ENCODE data around the gene PPP1R1C. TPM values are rescaled to one million over a fixed set of nuclear protein-coding genes. Genes with fewer than 3 reads are reported as not detected.

PPP1R1C gene
- total and polyA plus RNA-seq, 2 donors (not counting 1 experiment from before 2014, with no cell fraction given): not detected

- WGBS (ENCODE audit: insufficient coverage): 96% methylated on average over 20 of the region's 20 CpGs
- no peak for TF ChIP-seq CTCF (IDR thresholded peaks at IDR 0.05)
- no peak for TF ChIP-seq EZH2 (IDR thresholded peaks at IDR 0.05; ENCODE audit: borderline replicate concordance, insufficient read depth, low read depth, low read length, poor library complexity, severe bottlenecking)
- no peaks in the 10 kb centered on the region for H3K36me3 ChIP-seq (replicated peaks in 1 of 2; ENCODE audit: control extremely low read depth in 1 of 2, control insufficient read depth in 1 of 2, extremely low read depth in 1 of 2, insufficient read depth in 2 of 2, low read length in 1 of 2)
Measured at GRCh38 chr2:181962142-181962541, 23.5 kb upstream of the PPP1R1C start.

GRCh38 chr2:181970160-181970794, 15.4 kb upstream of the PPP1R1C start:
- ATAC-seq (ENCODE audit: low read depth) (no peak), DNase-seq (no peak)

More at GRCh38 chr2:181962142-181962541, 23.5 kb upstream of the PPP1R1C start:
- no peaks in the 10 kb centered on the region for H3K4me1 ChIP-seq (ENCODE audit: control insufficient read depth in 2 of 2, insufficient read depth in 2 of 2, low read length in 2 of 2)
- DNase-seq: no peak
- peaks cover 0 to 2% (median 0%) of the 10 kb centered on the region in 3 donors for H3K9me3 ChIP-seq (ENCODE audit: control extremely low read depth in 1 of 3, control insufficient read depth in 2 of 3, insufficient read depth in 1 of 3, low read length in 2 of 3)
- CTCF ChIA-PET: interaction anchor here (1.0 to 1.5 kb wide), 2 partner anchors 8 to 115 kb away, joined by 3 to 5 read pairs; no protein-coding TSS in a partner anchor
- no peak for ATAC-seq (ENCODE audit: low read depth)
- H4K20me1 ChIP-seq (ENCODE audit: control insufficient read depth, insufficient read depth, low read length, poor library complexity, severe bottlenecking): no peaks in the 10 kb centered on the region
- H3K79me2 ChIP-seq (ENCODE audit: control insufficient read depth, insufficient read depth, low read length): no peaks in the 10 kb centered on the region
- H3K27ac ChIP-seq (ENCODE audit: low read length in 2 of 2): no peak overlapping the region
- no peak overlapping the region for H3K4me3 ChIP-seq (ENCODE audit: control extremely low read depth in 1 of 5, extremely low read depth in 1 of 5, insufficient read depth in 1 of 5, low read depth in 2 of 5, low read length in 4 of 5)
- no peak overlapping the region for H3K4me2 ChIP-seq (replicated peaks; ENCODE audit: low read depth, low read length, poor library complexity, severe bottlenecking)
- POLR2A ChIA-PET: no interaction called here
- H3K27me3 ChIP-seq (replicated peaks in 1 of 4; ENCODE audit: control extremely low read depth in 1 of 4, control insufficient read depth in 3 of 4, insufficient read depth in 4 of 4, low read length in 3 of 4): no peaks in the 10 kb centered on the region
- peaks cover 17% of the 10 kb centered on the region for H3K27me3 Mint-ChIP-seq
- no peak overlapping the region for H2AFZ ChIP-seq (ENCODE audit: insufficient read depth, low read depth, low read length, poor library complexity, severe bottlenecking)
- intact Hi-C loops (cut with micrococcal nuclease): no loop called here
- no peaks in the 10 kb centered on the region for H3K4me1 Mint-ChIP-seq
- H3K9ac ChIP-seq (ENCODE audit: low read length): no peak overlapping the region
- H3K27ac Mint-ChIP-seq: no peak overlapping the region
- H3K4me3 Mint-ChIP-seq: no peak overlapping the region
- H3K9me3 Mint-ChIP-seq (ENCODE audit: insufficient read depth): peaks cover 9% of the 10 kb centered on the region

More at GRCh38 chr2:181970160-181970794, 15.4 kb upstream of the PPP1R1C start:
- ChIA-PET CTCF (interaction anchor here (1.7 kb wide), 1 partner anchor 108 kb away, joined by 5 read pairs; no protein-coding TSS in a partner anchor), POLR2A (no interaction called here)
- H3K4me1 Mint-ChIP-seq: no peaks in the 10 kb centered on the region
- H3K4me3 ChIP-seq (ENCODE audit: control extremely low read depth in 1 of 5, extremely low read depth in 1 of 5, insufficient read depth in 1 of 5, low read depth in 2 of 5, low read length in 4 of 5): no peak overlapping the region
- no peaks in the 10 kb centered on the region for H3K36me3 ChIP-seq (replicated peaks in 1 of 2; ENCODE audit: control extremely low read depth in 1 of 2, control insufficient read depth in 1 of 2, extremely low read depth in 1 of 2, insufficient read depth in 2 of 2, low read length in 1 of 2)
- H2AFZ ChIP-seq (ENCODE audit: insufficient read depth, low read depth, low read length, poor library complexity, severe bottlenecking): no peak overlapping the region
- TF ChIP-seq EZH2 (IDR thresholded peaks at IDR 0.05; ENCODE audit: borderline replicate concordance, insufficient read depth, low read depth, low read length, poor library complexity, severe bottlenecking): no peak
- TF ChIP-seq CTCF (IDR thresholded peaks at IDR 0.05): no peak
- intact Hi-C loops (cut with micrococcal nuclease): loop anchor here (1.0 kb wide), 1 partner anchor 107 kb away; no protein-coding TSS in a partner anchor
- H3K27me3 Mint-ChIP-seq: peaks cover 6% of the 10 kb centered on the region
- peaks cover 4% of the 10 kb centered on the region for H3K9me3 Mint-ChIP-seq (ENCODE audit: insufficient read depth)
- H3K9ac ChIP-seq (ENCODE audit: low read length): no peak overlapping the region
- H3K79me2 ChIP-seq (ENCODE audit: control insufficient read depth, insufficient read depth, low read length): no peaks in the 10 kb centered on the region
- no peak overlapping the region for H3K27ac Mint-ChIP-seq
- no peaks in the 10 kb centered on the region for H3K4me1 ChIP-seq (ENCODE audit: control insufficient read depth in 2 of 2, insufficient read depth in 2 of 2, low read length in 2 of 2)
- H3K27me3 ChIP-seq (replicated peaks in 1 of 4; ENCODE audit: control extremely low read depth in 1 of 4, control insufficient read depth in 3 of 4, insufficient read depth in 4 of 4, low read length in 3 of 4): no peaks in the 10 kb centered on the region
- H3K4me3 Mint-ChIP-seq: no peak overlapping the region
- 73% methylated on average over 1 of the region's 2 CpGs for WGBS (ENCODE audit: insufficient coverage)
- no peak overlapping the region for H3K27ac ChIP-seq (ENCODE audit: low read length in 2 of 2)
- H3K4me2 ChIP-seq (replicated peaks; ENCODE audit: low read depth, low read length, poor library complexity, severe bottlenecking): no peak overlapping the region
- H4K20me1 ChIP-seq (ENCODE audit: control insufficient read depth, insufficient read depth, low read length, poor library complexity, severe bottlenecking): no peaks in the 10 kb centered on the region
- no peaks in the 10 kb centered on the region for H3K9me3 ChIP-seq (ENCODE audit: control extremely low read depth in 1 of 3, control insufficient read depth in 2 of 3, insufficient read depth in 1 of 3, low read length in 2 of 3)
